ENCODE data around the gene INPP5A.

Gene INPP5A

DNA sequence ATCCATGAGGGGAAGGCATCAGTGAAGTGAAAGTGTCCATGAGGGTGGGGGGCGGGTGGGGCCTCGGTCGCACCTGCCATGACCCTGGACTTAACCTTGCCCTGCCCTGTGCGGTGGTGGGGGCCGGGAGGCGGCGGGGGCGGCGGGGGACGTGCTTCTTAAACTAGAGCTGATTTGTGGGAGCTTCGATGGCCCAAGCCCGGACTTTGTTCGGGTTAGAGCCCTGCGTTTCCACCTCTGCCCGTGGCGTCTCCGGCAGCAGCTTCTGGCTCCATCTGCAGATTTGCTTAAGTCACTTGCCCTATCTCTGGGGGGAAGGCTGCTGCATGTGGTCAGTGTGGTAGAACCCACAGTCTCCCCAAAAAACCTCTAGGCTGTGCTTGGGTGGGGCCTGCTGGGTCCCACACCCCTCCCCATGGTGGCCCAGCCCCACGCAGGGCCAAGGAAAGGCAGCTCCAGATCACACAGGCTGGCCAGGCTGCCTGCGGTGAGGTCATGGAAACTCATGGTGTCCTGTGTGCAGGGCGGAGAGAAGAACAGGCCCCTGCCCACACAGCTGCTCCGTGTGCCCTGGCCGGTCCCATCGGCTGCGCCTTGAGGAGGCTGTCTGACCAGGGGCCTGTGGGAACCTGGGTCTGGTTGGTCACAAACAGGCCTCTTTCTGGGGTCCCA, 93.2 kb downstream of the INPP5A start:
- no peak for TF ChIP-seq SUZ12 (IDR thresholded peaks at IDR 0.05; ENCODE audit: extremely low read depth, insufficient read depth, insufficient read length)
- TF ChIP-seq YY1 (IDR thresholded peaks at IDR 0.05; ENCODE audit: insufficient read depth, insufficient read length) = no peak
- TF ChIP-seq ZNF274 (IDR thresholded peaks at IDR 0.05; ENCODE audit: low read depth, low read length) = no peak
- no peak overlapping the region for H3K9ac ChIP-seq (ENCODE audit: insufficient read length, low read depth)
- H3K27me3 ChIP-seq (ENCODE audit: insufficient read depth, insufficient read length) = no peaks in the 10 kb centered on the region
- no peak overlapping the region for H3K4me3 ChIP-seq (ENCODE audit: insufficient read length, low read depth)
- DNase-seq (ENCODE audit: low read depth, low spot score) = no peak
- peaks cover 4% of the 10 kb centered on the region for H3K4me1 ChIP-seq (ENCODE audit: insufficient read depth, insufficient read length)
- H3K36me3 ChIP-seq (ENCODE audit: insufficient read depth, insufficient read length, low read length) = no peaks in the 10 kb centered on the region
- no peaks in the 10 kb centered on the region for H3K9me3 ChIP-seq (ENCODE audit: insufficient read depth, low read length)

DNA sequence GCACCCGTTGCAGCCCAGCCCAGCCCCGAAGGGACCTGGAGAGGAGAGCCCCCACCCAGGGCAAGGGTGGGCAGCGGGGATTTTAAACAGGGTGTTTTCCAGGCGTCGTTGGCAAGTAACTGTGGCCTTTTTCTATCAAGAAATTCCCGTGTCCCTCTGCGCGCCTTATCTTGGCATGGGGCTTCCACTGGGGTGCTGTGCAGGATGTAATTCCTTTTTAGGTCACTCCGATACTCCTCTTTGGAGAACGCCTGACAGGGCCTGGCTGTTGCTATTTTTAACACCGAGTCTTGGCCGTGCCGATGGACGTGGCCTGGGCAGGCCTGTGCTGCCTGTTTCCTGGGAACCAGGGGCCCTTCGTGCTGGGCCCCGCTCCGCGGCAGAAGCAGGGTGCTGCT, 93.8 kb downstream of the INPP5A start:
- Histone ChIP-seq H3K36me3 (ENCODE audit: insufficient read depth, insufficient read length, low read length) (no peaks in the 10 kb centered on the region), H3K4me1 (ENCODE audit: insufficient read depth, insufficient read length) (peaks cover 3% of the 10 kb centered on the region), H3K9ac (ENCODE audit: insufficient read length, low read depth) (no peak overlapping the region), H3K9me3 (ENCODE audit: insufficient read depth, low read length) (no peaks in the 10 kb centered on the region), H3K27me3 (ENCODE audit: insufficient read depth, insufficient read length) (no peaks in the 10 kb centered on the region), H3K4me3 (ENCODE audit: insufficient read length, low read depth) (no peak overlapping the region)
- DNase-seq (ENCODE audit: low read depth, low spot score) = no peak
- TF ChIP-seq ZNF274 (IDR thresholded peaks at IDR 0.05; ENCODE audit: low read depth, low read length) (no peak), SUZ12 (IDR thresholded peaks at IDR 0.05; ENCODE audit: extremely low read depth, insufficient read depth, insufficient read length) (no peak), YY1 (IDR thresholded peaks at IDR 0.05; ENCODE audit: insufficient read depth, insufficient read length) (no peak)

DNA sequence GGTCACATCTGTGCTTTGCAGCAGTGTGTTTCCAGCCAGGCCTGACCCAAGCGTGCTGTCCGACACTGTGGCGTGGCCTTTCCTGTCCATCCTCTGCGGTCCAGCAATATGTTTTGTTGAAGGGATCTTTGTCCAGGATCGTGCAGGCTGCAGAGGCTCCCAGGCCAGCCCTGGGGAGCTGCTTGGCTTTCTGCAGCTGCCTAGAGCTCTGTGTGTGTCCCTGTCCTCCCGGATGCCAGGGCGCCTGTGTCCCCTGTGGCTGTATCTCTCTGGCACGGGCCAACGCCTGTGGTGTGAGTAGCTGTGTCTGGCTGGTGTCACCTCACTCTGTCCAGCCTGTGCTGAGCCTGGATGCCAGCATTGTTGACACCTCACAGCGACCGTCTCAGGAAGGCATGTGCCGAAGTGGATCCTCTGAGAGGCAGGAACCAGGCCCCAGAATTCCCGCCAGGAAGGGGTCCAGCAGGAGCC, 94.5 kb downstream of the INPP5A start:
- Histone ChIP-seq H3K36me3 (ENCODE audit: insufficient read depth, insufficient read length, low read length) (no peaks in the 10 kb centered on the region), H3K27me3 (ENCODE audit: insufficient read depth, insufficient read length) (no peaks in the 10 kb centered on the region), H3K4me1 (ENCODE audit: insufficient read depth, insufficient read length) (peaks cover 3% of the 10 kb centered on the region), H3K4me3 (ENCODE audit: insufficient read length, low read depth) (no peak overlapping the region), H3K9me3 (ENCODE audit: insufficient read depth, low read length) (no peaks in the 10 kb centered on the region), H3K9ac (ENCODE audit: insufficient read length, low read depth) (no peak overlapping the region)
- TF ChIP-seq SUZ12 (IDR thresholded peaks at IDR 0.05; ENCODE audit: extremely low read depth, insufficient read depth, insufficient read length) = no peak
- no peak for TF ChIP-seq ZNF274 (IDR thresholded peaks at IDR 0.05; ENCODE audit: low read depth, low read length)
- no peak for TF ChIP-seq YY1 (IDR thresholded peaks at IDR 0.05; ENCODE audit: insufficient read depth, insufficient read length)
- DNase-seq (ENCODE audit: low read depth, low spot score) = no peak

DNA sequence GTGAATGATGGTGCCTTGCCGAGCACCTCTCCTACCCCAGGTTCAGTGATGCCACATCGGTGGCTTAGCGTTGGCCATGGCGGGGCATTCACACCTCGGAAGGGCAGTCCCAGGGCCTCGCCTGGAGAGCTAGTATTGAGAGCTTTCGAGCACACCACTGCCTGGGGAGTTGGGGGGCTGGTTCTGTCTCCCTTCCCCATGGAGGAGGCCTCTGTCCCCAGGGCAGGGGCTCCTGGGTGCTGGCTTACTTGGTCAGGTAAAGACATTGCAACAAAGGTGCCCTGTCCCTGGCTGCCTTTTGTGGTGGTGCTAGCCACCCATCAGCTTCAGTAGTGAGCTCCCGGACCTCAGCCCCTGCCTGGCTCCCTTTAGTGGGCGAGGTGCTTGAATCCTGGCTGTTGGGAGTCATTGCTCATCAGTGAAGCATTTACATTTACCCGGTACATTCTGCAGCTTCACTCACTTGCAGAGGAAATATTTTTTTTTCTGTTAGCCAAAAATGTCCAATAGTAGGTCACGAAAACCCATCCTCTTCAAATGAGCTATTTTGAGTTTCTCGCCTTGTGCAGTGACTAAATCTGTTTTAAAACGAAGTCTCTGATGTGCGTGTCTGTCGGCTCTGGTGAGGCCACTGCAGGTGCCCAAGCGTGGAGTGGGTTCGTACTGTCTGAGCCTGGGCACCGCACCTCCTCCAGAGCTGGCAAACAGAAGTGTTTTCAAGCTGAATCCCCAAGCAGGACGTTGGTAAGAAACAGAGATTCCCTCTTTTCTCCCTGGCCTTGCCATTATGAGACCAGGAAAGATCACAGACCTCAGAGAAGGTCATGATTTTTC, 95.5 kb downstream of the INPP5A start:
- Histone ChIP-seq H3K4me1 (ENCODE audit: insufficient read depth, insufficient read length) (peaks cover under 1% of the 10 kb centered on the region), H3K36me3 (ENCODE audit: insufficient read depth, insufficient read length, low read length) (no peaks in the 10 kb centered on the region), H3K27me3 (ENCODE audit: insufficient read depth, insufficient read length) (no peaks in the 10 kb centered on the region), H3K4me3 (ENCODE audit: insufficient read length, low read depth) (no peak overlapping the region), H3K9me3 (ENCODE audit: insufficient read depth, low read length) (no peaks in the 10 kb centered on the region), H3K9ac (ENCODE audit: insufficient read length, low read depth) (no peak overlapping the region)
- no peak for DNase-seq (ENCODE audit: low read depth, low spot score)
- TF ChIP-seq ZNF274 (IDR thresholded peaks at IDR 0.05; ENCODE audit: low read depth, low read length) (no peak), YY1 (IDR thresholded peaks at IDR 0.05; ENCODE audit: insufficient read depth, insufficient read length) (no peak), SUZ12 (IDR thresholded peaks at IDR 0.05; ENCODE audit: extremely low read depth, insufficient read depth, insufficient read length) (no peak)

DNA sequence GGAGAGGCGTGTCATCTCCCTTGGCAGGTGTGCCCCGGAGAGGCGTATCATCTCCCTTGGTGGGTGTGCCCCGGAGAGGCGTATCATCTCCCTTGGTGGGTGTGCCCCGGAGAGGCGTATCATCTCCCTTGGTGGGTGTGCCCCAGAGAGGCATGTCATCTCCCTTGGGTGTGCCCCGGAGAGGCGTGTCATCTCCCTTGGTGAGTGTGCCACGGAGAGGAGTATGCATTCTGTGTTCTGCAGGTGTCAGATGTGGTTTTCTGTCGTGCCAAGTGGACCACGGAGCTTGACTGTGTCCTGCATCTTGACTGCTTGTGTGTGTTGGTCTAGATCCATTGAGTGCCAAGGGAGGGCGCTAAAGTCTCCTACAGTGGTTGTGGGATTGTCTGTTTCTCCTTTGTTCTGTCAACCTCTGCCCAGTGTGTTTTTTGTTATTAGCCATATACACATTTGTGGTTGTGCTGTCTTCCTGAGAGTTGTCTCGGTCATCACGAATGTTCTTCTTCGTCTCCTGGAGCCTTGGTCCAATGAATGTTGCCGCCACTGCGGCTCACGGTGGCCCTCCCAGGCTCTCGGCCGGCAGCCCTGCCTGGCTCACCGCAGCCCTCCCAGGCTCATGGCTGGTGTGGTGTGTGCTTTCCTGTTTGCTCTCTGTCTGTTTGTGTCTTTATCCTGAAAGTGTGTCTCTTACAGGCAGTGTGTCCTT, 96.8 kb downstream of the INPP5A start:
- H3K36me3 ChIP-seq (ENCODE audit: insufficient read depth, insufficient read length, low read length) = no peaks in the 10 kb centered on the region
- no peak for TF ChIP-seq ZNF274 (IDR thresholded peaks at IDR 0.05; ENCODE audit: low read depth, low read length)
- TF ChIP-seq YY1 (IDR thresholded peaks at IDR 0.05; ENCODE audit: insufficient read depth, insufficient read length) = no peak
- no peak for TF ChIP-seq SUZ12 (IDR thresholded peaks at IDR 0.05; ENCODE audit: extremely low read depth, insufficient read depth, insufficient read length)
- H3K27me3 ChIP-seq (ENCODE audit: insufficient read depth, insufficient read length) = no peaks in the 10 kb centered on the region
- no peaks in the 10 kb centered on the region for H3K4me1 ChIP-seq (ENCODE audit: insufficient read depth, insufficient read length)
- H3K9me3 ChIP-seq (ENCODE audit: insufficient read depth, low read length) = no peaks in the 10 kb centered on the region
- H3K9ac ChIP-seq (ENCODE audit: insufficient read length, low read depth) = no peak overlapping the region
- no peak for DNase-seq (ENCODE audit: low read depth, low spot score)
- H3K4me3 ChIP-seq (ENCODE audit: insufficient read length, low read depth) = no peak overlapping the region

DNA sequence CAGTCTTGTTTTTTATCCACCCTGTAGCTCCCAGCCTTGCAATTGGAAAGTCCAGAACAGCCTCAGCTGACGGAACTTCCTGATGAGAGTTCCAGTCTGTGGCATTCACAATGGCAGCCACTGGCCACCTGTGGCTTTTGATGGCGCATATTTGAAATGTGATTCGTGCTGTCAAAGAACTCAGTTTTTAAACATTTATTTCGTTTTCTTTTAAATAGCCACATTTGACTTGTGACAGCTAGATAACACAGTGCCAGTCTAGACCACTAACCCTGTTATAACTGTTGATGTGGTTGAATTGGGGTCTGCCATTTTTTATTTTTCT, 97.3 kb downstream of the INPP5A start:
- TF ChIP-seq YY1 (IDR thresholded peaks at IDR 0.05; ENCODE audit: insufficient read depth, insufficient read length) = no peak
- no peak for TF ChIP-seq SUZ12 (IDR thresholded peaks at IDR 0.05; ENCODE audit: extremely low read depth, insufficient read depth, insufficient read length)
- TF ChIP-seq ZNF274 (IDR thresholded peaks at IDR 0.05; ENCODE audit: low read depth, low read length) = no peak
- no peaks in the 10 kb centered on the region for H3K36me3 ChIP-seq (ENCODE audit: insufficient read depth, insufficient read length, low read length)
- H3K4me3 ChIP-seq (ENCODE audit: insufficient read length, low read depth) = no peak overlapping the region
- no peak for DNase-seq (ENCODE audit: low read depth, low spot score)
- H3K4me1 ChIP-seq (ENCODE audit: insufficient read depth, insufficient read length) = no peaks in the 10 kb centered on the region
- no peak overlapping the region for H3K9ac ChIP-seq (ENCODE audit: insufficient read length, low read depth)
- H3K9me3 ChIP-seq (ENCODE audit: insufficient read depth, low read length) = no peaks in the 10 kb centered on the region
- no peaks in the 10 kb centered on the region for H3K27me3 ChIP-seq (ENCODE audit: insufficient read depth, insufficient read length)

DNA sequence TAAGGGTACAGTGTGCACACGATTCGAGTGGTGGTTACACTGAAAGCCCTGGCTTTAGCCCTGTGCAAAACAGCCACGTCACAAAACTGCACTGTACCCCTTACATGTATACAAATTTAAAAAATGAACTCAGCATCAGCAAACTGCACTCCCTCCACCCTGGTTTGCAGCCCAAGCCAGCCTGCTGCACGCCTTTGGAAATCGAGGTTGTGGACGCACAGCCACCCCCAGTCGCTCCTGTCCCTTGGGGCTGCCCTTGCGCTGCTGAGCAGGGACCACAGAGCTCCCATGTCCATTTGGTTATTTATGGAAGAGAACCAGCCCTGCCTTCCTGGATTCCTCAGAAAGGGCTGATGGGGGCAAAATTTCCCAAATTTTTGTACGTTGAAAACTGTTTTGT, 98.8 kb downstream of the INPP5A start:
- Histone ChIP-seq H3K9me3 (ENCODE audit: insufficient read depth, low read length) (no peaks in the 10 kb centered on the region), H3K4me1 (ENCODE audit: insufficient read depth, insufficient read length) (no peaks in the 10 kb centered on the region), H3K36me3 (ENCODE audit: insufficient read depth, insufficient read length, low read length) (no peaks in the 10 kb centered on the region), H3K9ac (ENCODE audit: insufficient read length, low read depth) (no peak overlapping the region), H3K27me3 (ENCODE audit: insufficient read depth, insufficient read length) (no peaks in the 10 kb centered on the region), H3K4me3 (ENCODE audit: insufficient read length, low read depth) (no peak overlapping the region)
- TF ChIP-seq ZNF274 (IDR thresholded peaks at IDR 0.05; ENCODE audit: low read depth, low read length) (no peak), YY1 (IDR thresholded peaks at IDR 0.05; ENCODE audit: insufficient read depth, insufficient read length) (no peak), SUZ12 (IDR thresholded peaks at IDR 0.05; ENCODE audit: extremely low read depth, insufficient read depth, insufficient read length) (no peak)
- DNase-seq (ENCODE audit: low read depth, low spot score) = no peak
